WTC11 (cell line): ENCODE data around the gene CYSTM1. TPM values are rescaled to one million over a fixed set of nuclear protein-coding genes. Genes with fewer than 3 reads are reported as not detected.

ENCODE experiments used
- ATAC-seq: fragments of 200-7000 bp; cut with Tn5 transposase; 2 replicates; pipeline ENCODE4 v1.10.0; 2021; ENCODE audit warnings: mild to moderate bottlenecking, moderate library complexity
- CTCF ChIA-PET: fragments of 300-600 bp; sonication (Branson Sonifier 250); formaldehyde crosslinking; loops from one replicate; lab custom pipeline; 2021; ENCODE audit warnings: antibody characterized with exemption; lab: Charles Lee
- POLR2A ChIA-PET: fragments of 350-600 bp; sonication (Branson Sonifier 250); formaldehyde crosslinking; loops from one replicate; lab custom pipeline; 2021; ENCODE audit warnings: antibody characterized with exemption; lab: Charles Lee
- DNase-seq: peaks from one replicate; pipeline ENCODE4 v3.0.0; 2021; ENCODE audit warnings: low spot score
- H3K27ac Mint-ChIP-seq: 2 replicates; pipeline ENCODE4 v1.8.0; 2021; ENCODE audit warnings: mixed read lengths
- H3K27me3 Mint-ChIP-seq: 2 replicates; pipeline ENCODE4 v1.8.0; 2021; ENCODE audit warnings: low read depth, mild to moderate bottlenecking, moderate library complexity, mixed read lengths
- H3K36me3 Mint-ChIP-seq: 2 replicates; pipeline ENCODE4 v1.8.0; 2021; ENCODE audit warnings: mixed read lengths
- H3K4me1 Mint-ChIP-seq: 2 replicates; pipeline ENCODE4 v1.8.0; 2022; ENCODE audit warnings: mixed read lengths
- H3K4me3 Mint-ChIP-seq: 2 replicates; pipeline ENCODE4 v1.8.0; 2021; ENCODE audit warnings: mild to moderate bottlenecking, moderate library complexity, mixed read lengths
- H3K9me3 Mint-ChIP-seq: 2 replicates; pipeline ENCODE4 v1.8.0; 2021; ENCODE audit warnings: mixed read lengths
- CREM ChIP-seq: sonication (generic); formaldehyde crosslinking; IDR thresholded peaks from 2 replicates; pipeline ENCODE4 v1.8.1; 2022; ENCODE audit warnings: mild to moderate bottlenecking, missing genetic modification reagents, moderate library complexity
- FOXK1 ChIP-seq: sonication (generic); formaldehyde crosslinking; IDR thresholded peaks from 2 replicates; pipeline ENCODE4 v1.8.0; 2022; ENCODE audit warnings: mild to moderate bottlenecking, moderate library complexity, missing genetic modification reagents
- GRHL2 ChIP-seq: fragments of 250-450 bp; sonication (Bioruptor Pico); IDR thresholded peaks from 2 replicates; pipeline ENCODE4 v1.8.0; 2022; ENCODE audit warnings: mild to moderate bottlenecking, moderate library complexity; ENCODE audit not compliant: insufficient replicate concordance, severe bottlenecking
- JAZF1 ChIP-seq: fragments of 250-450 bp; sonication (Bioruptor Pico); IDR thresholded peaks from 2 replicates; pipeline ENCODE4 v1.9.0; 2021; ENCODE audit warnings: moderate library complexity, mild to moderate bottlenecking, inconsistent platforms
- JUN ChIP-seq: sonication (generic); formaldehyde crosslinking; IDR thresholded peaks from 2 replicates; pipeline ENCODE4 v1.8.0; 2023; ENCODE audit warnings: mild to moderate bottlenecking, missing genetic modification reagents
- NFE2L1 ChIP-seq: sonication (generic); formaldehyde crosslinking; IDR thresholded peaks from 2 replicates; pipeline ENCODE4 v1.8.1; 2023; ENCODE audit warnings: missing genetic modification reagents
- RORB ChIP-seq: fragments of 250-450 bp; sonication (Bioruptor Pico); IDR thresholded peaks from 2 replicates; pipeline ENCODE4 v1.9.0; 2021; ENCODE audit warnings: mild to moderate bottlenecking
- SP1 ChIP-seq: sonication (generic); formaldehyde crosslinking; conservative IDR thresholded peaks from 2 replicates; pipeline ENCODE4 v1.8.1; 2022; ENCODE audit warnings: missing genetic modification reagents
- TCF7 ChIP-seq: sonication (generic); formaldehyde crosslinking; IDR thresholded peaks from 2 replicates; pipeline ENCODE4 v1.8.0; 2022; ENCODE audit warnings: mild to moderate bottlenecking, low read depth, missing genetic modification reagents, moderate library complexity
- TEAD1 ChIP-seq: sonication (generic); formaldehyde crosslinking; IDR thresholded peaks from 2 replicates; pipeline ENCODE4 v1.8.0; 2022; ENCODE audit warnings: mild to moderate bottlenecking, missing genetic modification reagents
- TP53 ChIP-seq: sonication (generic); formaldehyde crosslinking; IDR thresholded peaks from 2 replicates; pipeline ENCODE4 v1.8.1; 2023; ENCODE audit warnings: mild to moderate bottlenecking, missing genetic modification reagents
- ZNF121 ChIP-seq: sonication (generic); formaldehyde crosslinking; IDR thresholded peaks from 2 replicates; pipeline ENCODE4 v1.8.0; 2023; ENCODE audit warnings: missing genetic modification reagents
- ZNF416 ChIP-seq: fragments of 250-450 bp; sonication (Bioruptor Pico); IDR thresholded peaks from 2 replicates; pipeline ENCODE4 v1.9.0; 2021; ENCODE audit warnings: mild to moderate bottlenecking, inconsistent platforms
- ZNF671 ChIP-seq: fragments of 250-450 bp; sonication (Bioruptor Pico); IDR thresholded peaks from 2 replicates; pipeline ENCODE4 v1.8.0; 2021; ENCODE audit warnings: mild to moderate bottlenecking
- total RNA-seq: library from RNA; stranded (reverse); gene quantifications from 3 replicates; pipeline ENCODE4 v1.2.3, GENCODE V29; 2021
- TF ChIP-seq, protein P1 (sequence below): sonication (generic); formaldehyde crosslinking; IDR thresholded peaks from 2 replicates; pipeline ENCODE4 v1.8.1; 2023; ENCODE audit warnings: mild to moderate bottlenecking, missing genetic modification reagents, borderline replicate concordance
- TF ChIP-seq, protein P2 (sequence below): fragments of 250-450 bp; sonication (Bioruptor Pico); IDR thresholded peaks from 2 replicates; pipeline ENCODE4 v1.9.0; 2021; ENCODE audit warnings: mild to moderate bottlenecking
- TF ChIP-seq, protein P3 (sequence below): sonication (generic); formaldehyde crosslinking; IDR thresholded peaks from 2 replicates; pipeline ENCODE4 v1.8.0; 2022; ENCODE audit warnings: mild to moderate bottlenecking, missing genetic modification reagents
- TF ChIP-seq, protein P4 (sequence below): sonication (generic); formaldehyde crosslinking; conservative IDR thresholded peaks from 2 replicates; pipeline ENCODE4 v1.8.1; 2023; ENCODE audit warnings: mild to moderate bottlenecking, low read depth, missing genetic modification reagents, moderate library complexity
- TF ChIP-seq, protein P5 (sequence below): sonication (generic); formaldehyde crosslinking; IDR thresholded peaks from 2 replicates; pipeline ENCODE4 v1.8.1; 2022; ENCODE audit warnings: mild to moderate bottlenecking, moderate library complexity, missing genetic modification reagents
- TF ChIP-seq, protein P6 (sequence below): sonication (generic); formaldehyde crosslinking; IDR thresholded peaks from 2 replicates; pipeline ENCODE4 v1.8.0; 2023; ENCODE audit warnings: missing genetic modification reagents
- TF ChIP-seq, protein P7 (sequence below): sonication (generic); formaldehyde crosslinking; IDR thresholded peaks from 2 replicates; pipeline ENCODE4 v1.8.1; 2022; ENCODE audit warnings: low read depth, mild to moderate bottlenecking, moderate library complexity, missing genetic modification reagents, borderline replicate concordance
- TF ChIP-seq, protein P8 (sequence below): sonication (generic); formaldehyde crosslinking; IDR thresholded peaks from 2 replicates; pipeline ENCODE4 v1.8.1; 2023; ENCODE audit warnings: mild to moderate bottlenecking, missing genetic modification reagents, moderate library complexity

The CYSTM1 gene
- total RNA-seq, 1 experiment from 2014 or later = 29.3 TPM

DNA sequence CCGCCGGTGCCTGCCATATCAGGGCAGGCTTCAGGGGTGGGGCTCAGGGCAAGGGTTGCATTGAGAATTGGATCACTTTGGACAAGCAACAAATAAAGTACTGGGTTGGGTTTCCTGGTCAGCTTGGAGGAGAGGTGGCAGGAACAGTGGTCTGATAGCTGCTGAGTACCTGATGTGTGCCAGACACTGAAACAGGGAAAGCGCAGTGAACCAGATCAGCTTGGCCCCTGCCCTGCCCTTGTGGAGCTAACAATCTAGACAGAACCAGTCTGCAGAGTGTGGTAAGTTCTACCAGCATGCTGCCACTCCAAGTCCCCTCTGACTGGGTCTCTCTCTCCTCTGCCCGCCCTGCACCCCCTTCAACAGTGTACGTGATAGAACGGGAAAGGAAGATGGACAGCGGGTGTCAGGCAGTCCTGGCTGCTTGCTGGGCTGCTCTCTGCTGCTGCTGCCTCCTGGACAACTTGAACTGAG, 53.4 kb downstream of the CYSTM1 start:
- no peaks in the 10 kb centered on the region for H3K36me3 Mint-ChIP-seq
- H3K9me3 Mint-ChIP-seq = no peaks in the 10 kb centered on the region
- ATAC-seq (no peak), DNase-seq (no peak)
- ChIA-PET POLR2A (no interaction called here), CTCF (interaction anchor here (2.0 to 5.2 kb wide), 4 partner anchors 13 to 118 kb away, joined by 6 to 39 read pairs (median 16); partner anchors contain the start of gene HBEGF)
- H3K4me3 Mint-ChIP-seq = no peak overlapping the region
- no peaks in the 10 kb centered on the region for H3K27me3 Mint-ChIP-seq
- no peak overlapping the region for H3K27ac Mint-ChIP-seq
- no peak for TF ChIP-seq NFE2L1 (CRISPR knock-in tag)
- TF ChIP-seq ZNF416 (CRISPR knock-in tag) = no peak
- no peak for TF ChIP-seq FOXK1
- TF ChIP-seq TEAD1 (CRISPR knock-in tag) = no peak
- no peak for TF ChIP-seq SP1 (CRISPR knock-in tag)
- TF ChIP-seq, protein P1, sequence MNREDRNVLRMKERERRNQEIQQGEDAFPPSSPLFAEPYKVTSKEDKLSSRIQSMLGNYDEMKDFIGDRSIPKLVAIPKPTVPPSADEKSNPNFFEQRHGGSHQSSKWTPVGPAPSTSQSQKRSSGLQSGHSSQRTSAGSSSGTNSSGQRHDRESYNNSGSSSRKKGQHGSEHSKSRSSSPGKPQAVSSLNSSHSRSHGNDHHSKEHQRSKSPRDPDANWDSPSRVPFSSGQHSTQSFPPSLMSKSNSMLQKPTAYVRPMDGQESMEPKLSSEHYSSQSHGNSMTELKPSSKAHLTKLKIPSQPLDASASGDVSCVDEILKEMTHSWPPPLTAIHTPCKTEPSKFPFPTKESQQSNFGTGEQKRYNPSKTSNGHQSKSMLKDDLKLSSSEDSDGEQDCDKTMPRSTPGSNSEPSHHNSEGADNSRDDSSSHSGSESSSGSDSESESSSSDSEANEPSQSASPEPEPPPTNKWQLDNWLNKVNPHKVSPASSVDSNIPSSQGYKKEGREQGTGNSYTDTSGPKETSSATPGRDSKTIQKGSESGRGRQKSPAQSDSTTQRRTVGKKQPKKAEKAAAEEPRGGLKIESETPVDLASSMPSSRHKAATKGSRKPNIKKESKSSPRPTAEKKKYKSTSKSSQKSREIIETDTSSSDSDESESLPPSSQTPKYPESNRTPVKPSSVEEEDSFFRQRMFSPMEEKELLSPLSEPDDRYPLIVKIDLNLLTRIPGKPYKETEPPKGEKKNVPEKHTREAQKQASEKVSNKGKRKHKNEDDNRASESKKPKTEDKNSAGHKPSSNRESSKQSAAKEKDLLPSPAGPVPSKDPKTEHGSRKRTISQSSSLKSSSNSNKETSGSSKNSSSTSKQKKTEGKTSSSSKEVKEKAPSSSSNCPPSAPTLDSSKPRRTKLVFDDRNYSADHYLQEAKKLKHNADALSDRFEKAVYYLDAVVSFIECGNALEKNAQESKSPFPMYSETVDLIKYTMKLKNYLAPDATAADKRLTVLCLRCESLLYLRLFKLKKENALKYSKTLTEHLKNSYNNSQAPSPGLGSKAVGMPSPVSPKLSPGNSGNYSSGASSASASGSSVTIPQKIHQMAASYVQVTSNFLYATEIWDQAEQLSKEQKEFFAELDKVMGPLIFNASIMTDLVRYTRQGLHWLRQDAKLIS (CRISPR knock-in tag) = no peak
- TF ChIP-seq, protein P2, sequence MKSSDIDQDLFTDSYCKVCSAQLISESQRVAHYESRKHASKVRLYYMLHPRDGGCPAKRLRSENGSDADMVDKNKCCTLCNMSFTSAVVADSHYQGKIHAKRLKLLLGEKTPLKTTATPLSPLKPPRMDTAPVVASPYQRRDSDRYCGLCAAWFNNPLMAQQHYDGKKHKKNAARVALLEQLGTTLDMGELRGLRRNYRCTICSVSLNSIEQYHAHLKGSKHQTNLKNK = no peak
- H3K4me1 Mint-ChIP-seq = no peaks in the 10 kb centered on the region

DNA sequence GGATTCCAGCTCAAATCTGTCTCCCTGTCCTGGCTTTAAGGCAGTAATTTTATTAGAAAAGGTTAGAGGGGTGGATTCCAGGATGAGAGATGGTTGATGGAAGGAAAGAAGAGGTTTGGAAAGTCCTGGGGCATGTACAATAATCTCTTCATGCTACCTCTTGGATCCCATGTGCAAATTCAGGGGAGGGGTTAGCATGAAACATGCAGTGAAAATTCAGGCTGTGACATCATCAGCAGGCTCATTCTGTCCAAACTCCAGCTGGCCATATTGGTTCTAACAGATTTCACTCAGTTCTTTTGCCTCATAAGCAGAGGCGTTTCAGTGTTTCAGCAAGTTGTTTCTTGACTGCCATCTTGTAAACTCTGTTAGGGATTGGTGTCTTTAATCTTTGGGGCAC, 55.4 kb downstream of the CYSTM1 start:
- TF ChIP-seq TP53 (CRISPR knock-in tag) = no peak
- TF ChIP-seq, protein P3, sequence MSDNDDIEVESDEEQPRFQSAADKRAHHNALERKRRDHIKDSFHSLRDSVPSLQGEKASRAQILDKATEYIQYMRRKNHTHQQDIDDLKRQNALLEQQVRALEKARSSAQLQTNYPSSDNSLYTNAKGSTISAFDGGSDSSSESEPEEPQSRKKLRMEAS (CRISPR knock-in tag) = no peak
- TF ChIP-seq GRHL2 (CRISPR knock-in tag) = no peak
- TF ChIP-seq, all 79 proteins: peak for 0
- no peak for ATAC-seq
- DNase-seq = no peak
- ChIA-PET POLR2A (no interaction called here), CTCF (interaction anchor here (1.2 to 5.2 kb wide), 4 partner anchors 11 to 128 kb away, joined by 3 to 39 read pairs (median 7); partner anchors contain the start of gene HBEGF)
- no peaks in the 10 kb centered on the region for H3K9me3 Mint-ChIP-seq
- H3K4me3 Mint-ChIP-seq = no peak overlapping the region
- no peak overlapping the region for H3K27ac Mint-ChIP-seq
- no peaks in the 10 kb centered on the region for H3K4me1 Mint-ChIP-seq
- H3K36me3 Mint-ChIP-seq = no peaks in the 10 kb centered on the region
- H3K27me3 Mint-ChIP-seq = no peaks in the 10 kb centered on the region

DNA sequence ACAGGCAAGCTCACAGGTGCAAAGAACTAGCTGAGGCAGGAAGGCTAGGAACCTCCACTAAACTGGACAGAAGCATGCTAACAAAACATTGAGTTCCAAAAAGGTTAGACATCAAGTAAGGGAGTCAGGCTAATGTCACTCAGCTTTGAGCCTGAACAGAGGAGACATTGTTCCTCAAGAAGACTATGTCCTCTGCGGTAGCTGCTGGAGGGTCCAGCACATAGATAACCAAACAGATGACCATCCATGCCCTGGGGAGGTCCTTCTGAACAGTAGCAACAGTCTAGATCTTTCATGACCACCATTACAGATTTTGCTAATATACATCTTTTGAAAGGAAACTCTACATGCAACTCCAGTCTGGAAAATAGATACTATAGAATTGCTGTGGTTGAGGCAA, 57.7 kb downstream of the CYSTM1 start:
- H3K9me3 Mint-ChIP-seq = no peaks in the 10 kb centered on the region
- CTCF ChIA-PET = interaction anchor here (1.2 to 5.2 kb wide), 3 partner anchors 8 to 126 kb away, joined by 3 to 39 read pairs (median 6); no protein-coding TSS in a partner anchor
- POLR2A ChIA-PET = no interaction called here
- no peaks in the 10 kb centered on the region for H3K36me3 Mint-ChIP-seq
- no peaks in the 10 kb centered on the region for H3K4me1 Mint-ChIP-seq
- H3K27ac Mint-ChIP-seq = no peak overlapping the region
- ATAC-seq = no peak
- DNase-seq = no peak
- no peaks in the 10 kb centered on the region for H3K27me3 Mint-ChIP-seq
- H3K4me3 Mint-ChIP-seq = no peak overlapping the region
- TF ChIP-seq TP53 (CRISPR knock-in tag) (no peak), TCF7 (no peak), JUN (no peak), ZNF121 (CRISPR knock-in tag) (no peak), ZNF671 (no peak), CREM (CRISPR knock-in tag) (no peak), JAZF1 (no peak), RORB (no peak)
- TF ChIP-seq, protein P4, sequence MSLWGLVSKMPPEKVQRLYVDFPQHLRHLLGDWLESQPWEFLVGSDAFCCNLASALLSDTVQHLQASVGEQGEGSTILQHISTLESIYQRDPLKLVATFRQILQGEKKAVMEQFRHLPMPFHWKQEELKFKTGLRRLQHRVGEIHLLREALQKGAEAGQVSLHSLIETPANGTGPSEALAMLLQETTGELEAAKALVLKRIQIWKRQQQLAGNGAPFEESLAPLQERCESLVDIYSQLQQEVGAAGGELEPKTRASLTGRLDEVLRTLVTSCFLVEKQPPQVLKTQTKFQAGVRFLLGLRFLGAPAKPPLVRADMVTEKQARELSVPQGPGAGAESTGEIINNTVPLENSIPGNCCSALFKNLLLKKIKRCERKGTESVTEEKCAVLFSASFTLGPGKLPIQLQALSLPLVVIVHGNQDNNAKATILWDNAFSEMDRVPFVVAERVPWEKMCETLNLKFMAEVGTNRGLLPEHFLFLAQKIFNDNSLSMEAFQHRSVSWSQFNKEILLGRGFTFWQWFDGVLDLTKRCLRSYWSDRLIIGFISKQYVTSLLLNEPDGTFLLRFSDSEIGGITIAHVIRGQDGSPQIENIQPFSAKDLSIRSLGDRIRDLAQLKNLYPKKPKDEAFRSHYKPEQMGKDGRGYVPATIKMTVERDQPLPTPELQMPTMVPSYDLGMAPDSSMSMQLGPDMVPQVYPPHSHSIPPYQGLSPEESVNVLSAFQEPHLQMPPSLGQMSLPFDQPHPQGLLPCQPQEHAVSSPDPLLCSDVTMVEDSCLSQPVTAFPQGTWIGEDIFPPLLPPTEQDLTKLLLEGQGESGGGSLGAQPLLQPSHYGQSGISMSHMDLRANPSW (CRISPR knock-in tag) = no peak
- TF ChIP-seq, protein P5, sequence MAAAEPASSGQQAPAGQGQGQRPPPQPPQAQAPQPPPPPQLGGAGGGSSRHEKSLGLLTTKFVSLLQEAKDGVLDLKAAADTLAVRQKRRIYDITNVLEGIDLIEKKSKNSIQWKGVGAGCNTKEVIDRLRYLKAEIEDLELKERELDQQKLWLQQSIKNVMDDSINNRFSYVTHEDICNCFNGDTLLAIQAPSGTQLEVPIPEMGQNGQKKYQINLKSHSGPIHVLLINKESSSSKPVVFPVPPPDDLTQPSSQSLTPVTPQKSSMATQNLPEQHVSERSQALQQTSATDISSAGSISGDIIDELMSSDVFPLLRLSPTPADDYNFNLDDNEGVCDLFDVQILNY (CRISPR knock-in tag) = no peak
- TF ChIP-seq, protein P6, sequence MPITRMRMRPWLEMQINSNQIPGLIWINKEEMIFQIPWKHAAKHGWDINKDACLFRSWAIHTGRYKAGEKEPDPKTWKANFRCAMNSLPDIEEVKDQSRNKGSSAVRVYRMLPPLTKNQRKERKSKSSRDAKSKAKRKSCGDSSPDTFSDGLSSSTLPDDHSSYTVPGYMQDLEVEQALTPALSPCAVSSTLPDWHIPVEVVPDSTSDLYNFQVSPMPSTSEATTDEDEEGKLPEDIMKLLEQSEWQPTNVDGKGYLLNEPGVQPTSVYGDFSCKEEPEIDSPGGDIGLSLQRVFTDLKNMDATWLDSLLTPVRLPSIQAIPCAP (CRISPR knock-in tag) = no peak
- TF ChIP-seq, protein P7, sequence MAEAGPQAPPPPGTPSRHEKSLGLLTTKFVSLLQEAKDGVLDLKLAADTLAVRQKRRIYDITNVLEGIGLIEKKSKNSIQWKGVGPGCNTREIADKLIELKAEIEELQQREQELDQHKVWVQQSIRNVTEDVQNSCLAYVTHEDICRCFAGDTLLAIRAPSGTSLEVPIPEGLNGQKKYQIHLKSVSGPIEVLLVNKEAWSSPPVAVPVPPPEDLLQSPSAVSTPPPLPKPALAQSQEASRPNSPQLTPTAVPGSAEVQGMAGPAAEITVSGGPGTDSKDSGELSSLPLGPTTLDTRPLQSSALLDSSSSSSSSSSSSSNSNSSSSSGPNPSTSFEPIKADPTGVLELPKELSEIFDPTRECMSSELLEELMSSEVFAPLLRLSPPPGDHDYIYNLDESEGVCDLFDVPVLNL = no peak
- TF ChIP-seq, protein P8, sequence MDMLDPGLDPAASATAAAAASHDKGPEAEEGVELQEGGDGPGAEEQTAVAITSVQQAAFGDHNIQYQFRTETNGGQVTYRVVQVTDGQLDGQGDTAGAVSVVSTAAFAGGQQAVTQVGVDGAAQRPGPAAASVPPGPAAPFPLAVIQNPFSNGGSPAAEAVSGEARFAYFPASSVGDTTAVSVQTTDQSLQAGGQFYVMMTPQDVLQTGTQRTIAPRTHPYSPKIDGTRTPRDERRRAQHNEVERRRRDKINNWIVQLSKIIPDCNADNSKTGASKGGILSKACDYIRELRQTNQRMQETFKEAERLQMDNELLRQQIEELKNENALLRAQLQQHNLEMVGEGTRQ = no peak
